GM19324 (cell line): ENCODE results near the gene GRIK1.

Experiments used
- ATAC-seq: cut with Tn5 transposase; IDR thresholded peaks from one replicate; pipeline ENCODE4 v1.9.1; 2021; ENCODE audit warnings: mild to moderate bottlenecking, moderate library complexity; ENCODE audit not compliant: unreplicated experiment, low FRiP score

The GRIK1 gene

DNA sequence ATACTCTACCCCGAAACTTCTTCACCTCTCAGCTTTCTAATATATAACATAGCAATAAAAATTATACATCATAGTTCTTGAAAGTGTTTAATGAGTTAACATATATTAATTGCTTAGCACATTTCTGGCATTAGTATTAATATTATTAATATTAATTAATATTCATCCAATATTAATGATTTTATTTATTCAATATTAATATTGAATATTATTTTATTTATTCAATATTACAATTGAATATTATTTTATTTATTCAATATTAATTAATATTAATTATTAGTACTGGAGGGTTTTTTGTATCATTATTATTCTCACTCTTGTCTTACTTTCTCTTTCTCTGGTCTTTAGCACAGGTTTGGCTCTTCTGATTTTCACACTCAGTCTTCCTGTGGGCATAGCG is 105.2 kb downstream of the GRIK1 start:
- ATAC-seq = no peak

DNA sequence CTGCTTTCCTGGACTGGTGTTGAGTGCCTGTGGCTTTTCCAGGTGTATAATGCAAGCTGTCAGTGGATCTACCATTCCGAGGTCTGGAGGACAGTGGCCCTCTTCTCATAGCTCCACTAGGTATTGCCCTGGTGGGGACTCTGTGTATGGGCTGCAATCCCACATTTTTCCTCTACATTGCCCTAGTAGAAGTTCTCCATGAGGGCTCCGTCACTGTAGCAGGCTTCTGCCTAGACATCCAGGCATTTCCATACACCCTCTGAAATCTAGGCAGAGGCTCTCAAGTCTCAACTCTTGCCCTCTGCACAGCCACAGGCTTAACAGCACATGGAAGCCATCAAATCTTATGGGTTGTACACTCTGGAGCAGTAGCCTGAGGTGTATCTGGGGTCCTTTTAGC is 107.6 kb downstream of the GRIK1 start:
- ATAC-seq = no peak

DNA sequence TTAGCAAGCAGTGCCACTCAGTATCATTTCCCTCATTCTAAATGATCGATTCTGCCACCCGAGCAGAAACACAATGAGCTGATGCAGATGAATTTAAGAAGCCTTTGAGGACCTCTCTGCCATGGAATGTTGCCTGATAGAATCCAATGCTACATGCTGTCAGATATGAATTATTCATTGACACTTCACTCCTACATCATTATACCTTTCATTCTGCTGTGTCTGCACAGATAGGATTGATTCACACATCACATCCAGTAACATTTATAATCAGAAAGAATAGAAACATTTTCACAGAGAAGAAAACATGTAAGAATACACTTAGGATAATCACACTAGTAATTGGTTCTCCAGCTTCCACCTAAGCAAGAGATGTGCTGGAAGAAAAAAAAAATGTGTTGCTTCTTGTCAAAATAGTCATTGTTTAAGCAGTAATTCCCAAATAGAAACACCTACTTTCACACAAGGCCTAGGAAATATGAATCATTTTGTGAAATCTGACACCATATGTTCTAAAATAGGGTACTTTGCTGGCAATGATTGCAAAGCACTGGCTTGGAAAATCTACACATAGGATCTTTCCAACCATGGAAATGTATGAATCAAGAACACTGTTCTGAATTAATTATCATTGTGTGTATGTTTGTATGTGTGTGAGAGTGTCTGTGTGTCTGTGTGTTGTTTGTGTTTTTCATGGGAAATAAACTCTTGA is 110.1 kb downstream of the GRIK1 start:
- no peak for ATAC-seq

DNA sequence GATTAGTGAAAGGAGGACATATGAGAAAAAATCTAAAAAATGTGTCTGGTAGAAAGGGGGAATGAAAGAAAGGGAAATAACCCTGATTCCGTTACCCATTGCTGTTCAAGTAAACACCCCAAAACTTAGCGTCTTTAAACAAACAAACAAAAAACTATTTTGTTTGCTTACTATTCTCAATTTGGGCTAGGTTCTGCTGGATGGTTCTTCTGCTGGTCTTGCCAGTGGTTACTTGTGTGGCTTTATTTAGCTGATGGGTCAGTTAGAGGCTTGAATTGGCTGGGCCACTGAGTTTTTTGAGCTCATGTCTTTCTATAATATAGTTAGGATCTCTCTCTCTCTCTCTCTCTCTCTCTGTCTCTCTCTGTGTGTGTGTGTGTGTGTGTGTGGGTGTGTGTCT is 112.1 kb downstream of the GRIK1 start:
- no peak for ATAC-seq

DNA sequence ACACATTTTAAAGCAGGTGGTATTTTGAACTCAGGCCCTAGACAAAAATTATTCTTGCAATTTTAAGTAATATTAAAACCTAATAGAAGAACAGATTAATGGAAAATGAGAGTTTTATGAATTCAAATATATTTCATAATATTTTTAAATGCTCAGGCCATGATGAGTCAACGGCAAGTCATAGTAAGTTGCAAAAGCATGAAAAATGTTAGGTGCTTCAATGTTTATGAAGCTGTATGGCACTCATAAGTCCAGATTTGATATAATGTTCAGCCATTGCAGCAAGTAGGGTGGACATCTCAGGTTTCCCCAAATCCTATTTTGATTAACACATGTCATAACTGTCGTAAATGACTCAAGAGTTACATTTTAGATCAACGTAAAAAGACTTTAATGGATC is 112.6 kb downstream of the GRIK1 start:
- ATAC-seq = no peak

DNA sequence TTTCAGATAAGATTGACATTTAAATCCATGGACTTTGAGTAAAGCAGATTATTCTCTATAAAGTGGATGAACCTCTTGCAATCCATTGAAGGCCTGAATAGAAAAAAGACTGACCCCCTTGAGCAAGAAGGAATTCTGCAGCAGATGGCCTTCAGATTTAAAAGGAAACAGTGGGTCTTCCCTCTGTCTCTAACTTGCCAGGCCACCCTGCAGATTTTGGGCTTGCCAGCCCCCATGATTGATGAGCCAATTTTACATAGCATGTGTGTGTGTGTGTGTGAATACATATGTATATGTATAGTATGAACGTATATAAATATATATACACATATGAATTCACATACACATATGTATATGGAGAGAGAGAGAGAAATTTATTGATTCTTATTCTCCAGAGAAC is 113.4 kb downstream of the GRIK1 start:
- no peak for ATAC-seq

DNA sequence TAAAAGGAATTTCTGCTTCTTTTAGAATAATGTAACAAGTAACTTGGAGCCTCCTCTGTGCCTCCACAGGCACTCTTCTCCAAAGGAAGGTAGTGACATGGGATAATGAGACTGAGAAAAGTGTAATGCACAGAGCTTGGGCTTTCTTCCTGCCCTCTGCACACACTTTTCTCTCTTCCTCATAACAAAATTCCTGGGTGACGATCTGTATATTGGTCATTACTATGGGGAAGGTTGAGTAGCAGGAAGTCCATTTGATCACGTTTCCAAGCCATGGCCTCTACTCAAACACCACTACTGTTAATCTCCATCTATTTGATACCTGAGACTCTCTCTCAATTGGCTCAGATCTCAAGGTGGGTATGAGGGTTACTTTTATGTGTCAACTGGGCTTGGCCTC is 113.9 kb downstream of the GRIK1 start:
- no peak for ATAC-seq

DNA sequence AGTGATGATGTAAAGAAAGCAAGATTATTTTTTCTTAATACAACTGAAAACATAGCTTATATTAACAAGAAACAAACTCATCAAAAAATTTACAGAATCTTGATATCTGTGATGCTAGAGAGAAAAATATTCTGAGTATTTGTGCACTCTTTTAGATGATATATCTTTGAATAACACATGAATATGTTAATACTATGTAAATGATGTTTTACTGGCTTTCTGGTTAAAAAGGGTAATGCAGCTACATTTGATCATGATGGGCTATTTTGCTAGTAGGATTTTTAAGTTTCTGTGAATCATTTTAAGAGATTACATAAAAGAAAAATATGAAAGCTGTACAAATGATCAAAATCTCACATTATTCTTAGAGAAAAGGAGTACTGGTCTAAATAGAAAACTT is 114.5 kb downstream of the GRIK1 start:
- no peak for ATAC-seq

DNA sequence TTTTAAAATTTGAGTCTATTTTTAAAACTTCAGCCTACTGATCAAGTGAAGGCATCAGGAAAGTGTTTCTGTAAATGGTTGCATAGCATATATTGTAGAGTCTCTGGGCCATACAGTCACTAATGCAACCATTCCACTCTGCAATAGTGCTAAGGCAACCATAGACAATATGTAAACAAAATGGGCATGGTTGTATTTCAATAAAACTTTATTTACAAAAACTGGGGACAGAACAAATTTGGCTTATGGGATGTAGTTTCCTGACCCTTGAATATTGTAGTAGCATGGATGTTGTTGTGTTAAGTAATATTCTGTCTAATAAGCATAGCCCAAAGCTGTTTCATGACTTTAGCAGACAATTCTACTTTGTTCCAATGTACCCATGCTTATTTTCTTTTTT is 117.7 kb downstream of the GRIK1 start:
- no peak for ATAC-seq

DNA sequence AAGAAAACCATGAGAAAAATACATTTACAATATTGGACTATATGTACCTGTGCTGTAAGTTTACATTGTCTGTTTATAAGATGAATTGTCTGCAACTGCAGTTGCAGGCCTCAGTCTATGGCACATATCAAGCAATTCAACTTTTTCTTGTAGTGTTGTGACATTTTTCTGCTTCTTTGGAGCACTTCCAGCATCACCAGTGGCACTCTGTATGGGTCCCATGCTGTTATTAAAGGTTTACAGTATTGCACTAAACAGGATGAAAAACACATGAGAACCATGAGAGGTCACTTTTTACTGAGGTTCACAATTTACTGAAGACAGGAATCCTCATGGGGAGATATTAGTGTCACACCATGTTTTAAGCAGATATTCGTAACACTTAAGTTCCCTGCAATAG is 118.6 kb downstream of the GRIK1 start:
- ATAC-seq = no peak

DNA sequence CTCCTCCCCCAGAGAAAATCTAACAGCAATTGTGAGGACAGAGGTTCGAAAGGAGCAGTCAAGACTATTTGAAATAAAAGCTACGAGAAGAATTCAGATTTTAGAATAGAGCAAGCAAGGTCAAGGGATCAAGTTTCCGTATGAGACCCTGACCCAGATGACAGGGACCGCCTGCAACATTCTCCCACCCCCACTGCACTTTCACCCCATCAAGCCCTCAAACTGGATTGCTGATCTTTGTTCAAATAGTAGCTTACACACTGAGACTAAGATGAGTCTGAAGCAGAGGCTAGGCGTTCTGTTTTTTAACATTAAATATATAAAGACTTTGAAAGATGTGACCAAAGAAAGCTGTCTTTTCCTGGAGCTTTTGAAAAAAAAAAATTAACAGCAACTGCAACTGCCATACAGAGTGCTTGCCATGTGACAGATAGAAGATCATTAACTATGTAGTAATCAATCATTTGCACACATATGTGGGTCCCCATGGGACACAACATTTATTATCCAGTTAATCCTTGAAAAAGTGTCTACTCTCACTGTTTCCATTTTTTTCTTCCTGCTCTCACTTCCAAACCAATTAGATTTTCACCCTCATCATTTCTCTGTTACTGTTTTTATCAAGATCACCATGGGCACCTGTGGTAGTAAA is 120.0 kb downstream of the GRIK1 start:
- no peak for ATAC-seq

DNA sequence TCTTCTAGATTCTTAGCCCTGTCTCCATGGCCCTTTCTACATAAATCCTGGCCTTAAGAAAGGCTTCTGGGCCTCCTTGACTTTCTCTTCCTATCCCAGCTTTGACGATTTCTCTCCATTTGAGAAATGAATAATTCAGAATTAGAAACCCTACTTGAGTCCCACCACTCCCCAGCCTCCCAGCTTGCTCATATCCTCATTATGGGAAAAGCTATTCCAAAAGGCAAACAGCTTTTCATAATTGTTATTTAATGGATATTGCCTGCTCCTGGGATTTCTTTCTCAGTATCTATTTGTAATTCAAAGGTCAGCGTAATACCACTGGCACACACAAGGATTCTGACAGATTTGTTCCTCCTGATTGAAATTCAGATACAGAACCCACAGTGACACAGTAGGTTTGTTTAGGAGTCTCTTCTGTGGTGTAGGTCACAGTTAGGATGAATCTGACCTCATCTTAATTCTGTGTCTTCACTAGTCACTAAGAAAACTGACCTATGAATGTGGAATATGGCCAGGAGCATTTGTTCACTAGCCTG is 121.3 kb downstream of the GRIK1 start:
- no peak for ATAC-seq

DNA sequence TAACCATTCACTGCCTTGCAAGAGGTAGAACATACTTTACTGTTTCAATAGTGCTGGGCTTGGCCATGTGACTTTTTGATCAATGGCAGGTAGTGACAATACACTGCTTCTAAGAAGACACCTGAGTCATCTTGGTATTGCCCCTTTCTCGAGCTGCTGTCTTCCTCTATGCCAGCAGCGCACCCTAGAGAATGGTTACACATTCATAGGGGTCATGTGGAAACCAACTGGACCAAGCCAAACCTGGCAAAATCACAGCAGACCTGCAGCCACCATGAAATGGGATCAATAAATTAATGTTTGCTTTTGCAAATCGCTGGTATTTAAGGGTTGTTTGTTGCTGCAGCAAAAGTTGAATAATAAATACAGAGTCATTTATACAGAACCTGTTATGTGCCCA is 122.3 kb downstream of the GRIK1 start:
- ATAC-seq = no peak

DNA sequence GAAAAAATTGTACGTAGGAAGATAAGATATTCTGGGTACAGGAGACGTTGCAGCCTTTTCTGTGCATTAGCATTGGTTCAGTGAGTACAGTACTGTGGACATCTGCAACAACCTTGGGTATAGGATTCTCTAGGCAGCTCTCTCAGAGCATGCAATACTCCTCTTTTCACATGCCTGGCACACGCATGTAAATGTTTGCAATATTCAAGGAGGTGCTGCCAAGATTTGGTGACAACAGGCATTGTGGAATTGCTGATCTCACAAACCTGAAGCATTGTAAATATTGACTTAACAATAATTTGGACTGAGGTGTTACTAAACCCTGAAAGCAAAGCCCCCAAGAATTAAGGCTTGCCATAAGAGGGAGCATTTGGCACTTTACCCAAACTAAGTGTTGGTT is 126.8 kb downstream of the GRIK1 start:
- no peak for ATAC-seq

DNA sequence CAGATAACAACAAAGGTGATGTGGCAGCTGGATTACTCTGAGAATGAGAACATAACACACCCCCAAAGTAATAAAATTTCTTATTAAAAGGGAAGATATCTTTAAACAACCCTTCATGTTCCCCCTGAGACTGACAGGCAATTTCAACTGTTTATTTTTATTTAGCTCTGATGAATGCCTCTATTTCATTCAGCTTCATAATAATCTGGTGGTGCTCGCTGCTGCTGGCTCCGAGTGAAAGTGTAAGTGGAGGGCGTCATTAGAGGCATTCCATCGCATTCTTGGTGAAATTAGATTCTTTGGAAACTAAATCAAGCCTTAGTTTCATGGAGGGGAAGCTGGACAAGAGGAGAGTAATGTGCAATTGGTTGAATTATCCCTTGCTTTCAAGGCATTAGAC is 128.9 kb downstream of the GRIK1 start:
- no peak for ATAC-seq

DNA sequence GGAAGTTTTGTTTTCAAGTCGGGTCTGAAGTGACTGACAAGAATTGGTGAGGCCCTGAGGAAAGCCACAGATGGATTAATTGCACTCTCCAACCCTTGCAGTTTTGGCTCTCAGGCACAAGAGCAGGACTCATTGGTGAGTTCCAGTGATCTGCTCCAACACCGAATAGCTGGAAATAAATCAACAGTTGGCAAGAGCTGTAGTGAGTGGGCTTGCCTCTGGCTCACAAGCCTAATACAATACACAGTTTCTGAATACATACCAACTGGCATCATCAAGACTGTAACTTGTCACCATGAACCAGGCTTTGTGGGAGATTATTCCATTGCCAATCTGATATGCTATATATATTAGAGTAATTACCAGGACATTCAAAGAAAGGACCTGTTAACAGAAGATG is 131.6 kb downstream of the GRIK1 start:
- no peak for ATAC-seq

DNA sequence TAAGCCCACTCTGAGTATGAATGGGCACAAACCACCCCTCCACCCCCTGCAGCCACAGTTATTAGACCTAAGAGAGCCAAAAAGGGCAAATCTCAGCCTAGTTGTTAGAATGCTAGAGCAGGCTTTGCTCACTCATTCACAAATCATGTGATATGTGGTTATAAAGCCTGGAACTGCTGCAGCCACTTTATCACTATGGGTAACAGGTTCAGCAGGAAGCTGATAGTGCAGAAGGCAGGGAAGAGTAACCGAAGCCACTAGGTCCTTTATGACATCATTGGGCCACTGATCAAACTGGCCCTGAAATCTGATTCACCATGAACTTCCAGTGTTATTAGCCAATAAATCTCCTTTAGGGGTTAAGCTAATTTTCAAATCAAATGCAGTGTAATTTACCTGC is 134.7 kb downstream of the GRIK1 start:
- ATAC-seq = no peak

DNA sequence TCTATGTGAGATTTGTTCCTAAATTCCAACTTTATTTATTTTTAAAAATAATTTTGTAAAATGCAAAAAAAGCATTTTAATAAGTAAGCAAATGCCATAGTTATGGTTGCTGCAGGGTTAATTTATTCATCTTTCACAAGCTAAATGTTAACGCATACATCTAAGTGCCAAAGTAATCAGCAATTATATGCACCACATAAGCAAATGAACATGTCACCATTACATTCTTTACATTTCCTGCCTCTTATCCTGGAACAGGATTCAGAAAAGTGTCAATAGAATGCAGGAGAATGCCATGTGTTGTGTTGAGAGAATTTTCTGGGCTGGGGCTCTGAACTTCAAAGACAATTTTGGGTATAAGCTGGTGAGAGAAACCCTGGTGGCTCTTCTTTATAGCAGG is 136.6 kb downstream of the GRIK1 start:
- no peak for ATAC-seq

DNA sequence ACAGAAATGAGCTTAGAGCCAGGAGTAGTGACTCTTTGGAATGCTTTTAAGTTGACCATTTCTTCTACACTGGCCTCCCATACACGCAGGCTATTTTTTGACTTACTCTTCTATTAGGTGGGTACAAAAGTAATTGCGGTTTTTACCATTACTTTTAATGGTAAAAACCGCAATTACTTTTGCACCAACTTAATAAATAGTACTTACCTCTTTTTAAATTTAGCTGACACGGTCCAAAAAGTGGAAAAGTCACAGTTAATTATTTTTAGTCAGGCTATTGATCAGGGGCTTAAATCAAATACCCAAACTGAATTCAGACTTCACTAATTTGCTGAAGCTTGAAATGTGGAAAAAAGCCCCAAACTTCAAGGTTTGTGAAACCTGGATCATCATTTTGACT is 138.7 kb downstream of the GRIK1 start:
- no peak for ATAC-seq

DNA sequence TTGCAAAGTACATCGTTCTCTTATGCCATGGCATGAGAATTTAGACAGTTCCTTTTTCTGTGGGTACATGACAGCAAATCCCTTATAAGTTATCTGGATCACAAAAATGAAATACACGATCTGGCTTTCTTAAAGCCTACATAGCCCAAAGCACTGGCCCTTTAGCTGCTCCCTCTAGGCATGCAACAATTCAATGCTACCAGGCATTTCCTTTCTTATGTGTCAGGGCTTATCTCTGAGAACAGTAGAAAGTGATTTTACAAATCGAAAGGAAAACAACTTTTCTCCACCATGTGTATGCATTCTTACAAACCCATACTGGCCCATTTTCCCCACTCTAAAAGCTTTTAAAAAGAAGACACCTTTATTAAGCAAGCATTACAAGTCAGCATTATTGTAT is 139.7 kb downstream of the GRIK1 start:
- no peak for ATAC-seq

DNA sequence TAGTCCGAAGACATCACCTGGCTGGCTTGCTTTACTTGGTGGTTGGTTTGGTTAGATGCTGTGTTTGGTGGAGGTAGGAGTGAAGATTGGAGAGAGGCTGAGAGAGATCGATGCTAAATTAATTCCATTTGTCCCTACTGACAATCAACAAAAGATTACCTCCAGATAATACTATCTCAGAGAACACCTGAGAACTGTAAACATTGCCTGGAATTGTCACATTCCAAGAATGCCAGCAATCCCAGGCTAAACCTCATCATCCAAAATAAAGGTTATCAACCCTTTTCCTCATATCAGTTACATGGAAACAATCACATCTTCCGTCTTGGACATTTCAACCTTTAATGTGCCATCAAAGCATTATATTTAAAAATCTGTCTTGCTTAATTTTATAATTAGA is 141.0 kb downstream of the GRIK1 start:
- no peak for ATAC-seq

DNA sequence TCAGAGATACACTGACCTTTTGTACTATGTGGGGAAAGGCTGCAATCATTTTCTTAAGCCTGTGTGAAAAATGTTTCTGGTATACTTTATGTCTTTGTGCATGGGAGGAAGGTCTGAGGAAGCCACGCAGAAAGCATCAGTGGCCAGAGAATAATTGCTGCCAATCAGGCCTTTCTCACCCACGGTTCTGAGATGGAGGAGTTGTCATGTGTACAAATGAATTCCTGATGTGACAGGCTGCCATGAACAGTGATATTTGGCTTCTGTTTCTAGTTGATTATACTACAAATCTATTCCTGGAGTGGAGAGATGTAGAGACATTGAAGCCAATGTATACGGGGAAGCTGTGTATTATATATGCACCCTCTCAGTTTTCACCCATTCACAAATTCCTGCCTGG is 142.6 kb downstream of the GRIK1 start:
- no peak for ATAC-seq
